IMR-90 (cell line): ENCODE results near the gene TNIP1. TPM values are rescaled to one million over a fixed set of nuclear protein-coding genes. Genes with fewer than 3 reads are reported as not detected.

ENCODE experiments used
- ATAC-seq: fragments of 200-7000 bp; cut with Tn5 transposase; 2 replicates; pipeline ENCODE4 v1.9.1; 2020; ENCODE audit warnings: low read depth, mild to moderate bottlenecking, moderate library complexity
- BruUV-seq: library from RNA; stranded (reverse); fragments of 400-500 nt; replicated peaks from 2 replicates; lab custom pipeline; 2021; lab: Mats Ljungman, UMichigan
- CTCF ChIA-PET: fragments of 300-600 bp; formaldehyde crosslinking; extraction: SDS; loops from one replicate; lab custom pipeline; 2021; ENCODE audit warnings: antibody characterized with exemption; lab: Yijun Ruan, JAX
- POLR2A ChIA-PET: fragments of 300-600 bp; sonication (Branson Sonifier 250); formaldehyde crosslinking; loops from one replicate; lab custom pipeline; 2022; ENCODE audit warnings: antibody characterized with exemption; ENCODE audit not compliant: unreplicated experiment; lab: Charles Lee
- DNase-seq: peaks from one replicate; pipeline ENCODE4 v3.0.0; 2013
- H2AFZ ChIP-seq: replicated peaks from 2 replicates; pipeline ENCODE3; 2013; ENCODE audit warnings: low read length, mild to moderate bottlenecking; ENCODE audit not compliant: poor library complexity
- H2AK5ac ChIP-seq: 2 replicates; pipeline ENCODE4 v1.6.1; 2013; ENCODE audit warnings: low read depth, low read length, inconsistent platforms
- H2AK9ac ChIP-seq: replicated peaks from 2 replicates; pipeline ENCODE3; 2013; ENCODE audit warnings: mild to moderate bottlenecking, low read depth, low read length, moderate library complexity; ENCODE audit not compliant: poor library complexity
- H2BK120ac ChIP-seq: 2 replicates; pipeline ENCODE4 v1.6.1; 2013; ENCODE audit warnings: low read depth, low read length, inconsistent platforms
- H2BK15ac ChIP-seq: 3 replicates; pipeline ENCODE4 v1.6.1; 2013; ENCODE audit warnings: low read depth, low read length, inconsistent platforms
- H2BK20ac ChIP-seq: 2 replicates; pipeline ENCODE4 v1.6.1; 2013; ENCODE audit warnings: low read depth, mild to moderate bottlenecking, inconsistent platforms, low read length, moderate library complexity
- H2BK5ac ChIP-seq: 2 replicates; pipeline ENCODE4 v1.6.1; 2013; ENCODE audit warnings: mild to moderate bottlenecking, low read depth, low read length, inconsistent platforms; ENCODE audit not compliant: poor library complexity, severe bottlenecking
- H3K14ac ChIP-seq: replicated peaks from 2 replicates; pipeline ENCODE4 v1.6.1; 2013; ENCODE audit warnings: low read depth, low read length, inconsistent platforms
- H3K18ac ChIP-seq: 2 replicates; pipeline ENCODE4 v1.6.1; 2013; ENCODE audit warnings: low read depth, low read length, control low read depth
- H3K23ac ChIP-seq: 2 replicates; pipeline ENCODE4 v1.6.1; 2013; ENCODE audit warnings: low read depth, low read length, inconsistent platforms
- H3K27ac ChIP-seq: 2 replicates; pipeline ENCODE4 v1.5.1; 2013; ENCODE audit warnings: mild to moderate bottlenecking, control low read depth, low read length; ENCODE audit not compliant: insufficient read depth
- H3K27me3 ChIP-seq: 2 replicates; pipeline ENCODE4 v1.6.1; 2013; ENCODE audit warnings: low read length; ENCODE audit not compliant: control insufficient read depth, insufficient read depth
- H3K36me3 ChIP-seq: 2 replicates; pipeline ENCODE4 v1.6.1; 2013; ENCODE audit warnings: low read length, mixed read lengths; ENCODE audit not compliant: control insufficient read depth, insufficient read depth
- H3K4ac ChIP-seq: 2 replicates; pipeline ENCODE4 v1.6.1; 2013; ENCODE audit warnings: low read depth, low read length, inconsistent platforms
- H3K4me1 ChIP-seq: 2 replicates; pipeline ENCODE4 v1.6.1; 2013; ENCODE audit warnings: low read length, mixed read lengths; ENCODE audit not compliant: control insufficient read depth, insufficient read depth
- H3K4me2 ChIP-seq: 2 replicates; pipeline ENCODE4 v1.6.1; 2013; ENCODE audit warnings: low read depth, mild to moderate bottlenecking, control low read depth, low read length, moderate library complexity
- H3K4me3 ChIP-seq: 2 replicates; pipeline ENCODE4 v1.5.1; 2013; ENCODE audit warnings: low read depth, mild to moderate bottlenecking, control low read depth, low read length, moderate library complexity; ENCODE audit not compliant: insufficient read depth
- H3K56ac ChIP-seq: 2 replicates; pipeline ENCODE4 v1.6.1; 2013; ENCODE audit warnings: low read length, inconsistent platforms; ENCODE audit not compliant: insufficient read depth; ENCODE audit errors: extremely low read depth
- H3K79me1 ChIP-seq, 2 experiments: 2 replicates each; pipeline ENCODE4 v1.6.1; 2013; ENCODE audit warnings: low read length in 2 of 2, inconsistent platforms in 1 of 2, low read depth in 1 of 2
- H3K9ac ChIP-seq: 2 replicates; pipeline ENCODE4 v1.6.1; 2013; ENCODE audit warnings: low read depth, low read length, control low read depth
- H3K9me1 ChIP-seq: 2 replicates; pipeline ENCODE4 v1.6.1; 2013; ENCODE audit warnings: low read length, inconsistent platforms; ENCODE audit not compliant: insufficient read depth
- H3K9me3 ChIP-seq: 2 replicates; pipeline ENCODE4 v1.6.1; 2013; ENCODE audit warnings: low read length; ENCODE audit not compliant: control insufficient read depth, insufficient read depth
- H4K20me1 ChIP-seq: 2 replicates; pipeline ENCODE4 v1.6.1; 2013; ENCODE audit warnings: low read length, inconsistent platforms; ENCODE audit not compliant: insufficient read depth
- H4K5ac ChIP-seq: 2 replicates; pipeline ENCODE4 v1.6.1; 2013; ENCODE audit warnings: mild to moderate bottlenecking, low read depth, low read length, control low read depth
- H4K8ac ChIP-seq, 2 experiments: 2 replicates each; pipeline ENCODE4 v1.6.1; 2013; ENCODE audit warnings: low read depth in 2 of 2, low read length in 2 of 2, control low read depth in 1 of 2, inconsistent platforms in 1 of 2
- H4K91ac ChIP-seq: 2 replicates; pipeline ENCODE4 v1.6.1; 2013; ENCODE audit warnings: low read depth, low read length, inconsistent platforms; ENCODE audit not compliant: insufficient read depth
- CEBPB ChIP-seq: IDR thresholded peaks from 2 replicates; pipeline ENCODE4 v1.6.1; 2012; ENCODE audit warnings: low read depth, low read length, improper control_type of control experiment
- CHD1 ChIP-seq: IDR thresholded peaks from 2 replicates; pipeline ENCODE4 v1.6.1; 2012; ENCODE audit warnings: low read depth, low read length, improper control_type of control experiment
- FOS ChIP-seq: fragments of 150-350 bp; IDR thresholded peaks from 2 replicates; pipeline ENCODE4 v1.6.1; 2016; ENCODE audit warnings: low read depth, low read length
- MAFK ChIP-seq: IDR thresholded peaks from 2 replicates; pipeline ENCODE4 v1.6.1; 2012; ENCODE audit warnings: low read depth, low read length, improper control_type of control experiment
- MAZ ChIP-seq: IDR thresholded peaks from 2 replicates; pipeline ENCODE4 v1.6.1; 2012; ENCODE audit warnings: low read depth, mild to moderate bottlenecking, low read length, improper control_type of control experiment, moderate library complexity, borderline replicate concordance
- MXI1 ChIP-seq: IDR thresholded peaks from 2 replicates; pipeline ENCODE4 v1.6.1; 2012; ENCODE audit warnings: low read depth, mild to moderate bottlenecking, low read length, moderate library complexity, borderline replicate concordance
- NFE2L2 ChIP-seq: fragments of 150-350 bp; IDR thresholded peaks from 2 replicates; pipeline ENCODE4 v1.6.1; 2016; ENCODE audit warnings: low read depth, mild to moderate bottlenecking, low read length
- RAD21 ChIP-seq: IDR thresholded peaks from 2 replicates; pipeline ENCODE4 v1.6.1; 2012; ENCODE audit warnings: low read length, improper control_type of control experiment
- RCOR1 ChIP-seq: IDR thresholded peaks from 2 replicates; pipeline ENCODE4 v1.6.1; 2012; ENCODE audit warnings: mild to moderate bottlenecking, low read length, improper control_type of control experiment; ENCODE audit not compliant: insufficient replicate concordance
- RFX5 ChIP-seq: IDR thresholded peaks from 2 replicates; pipeline ENCODE4 v1.8.0; 2012; ENCODE audit warnings: low read depth, mild to moderate bottlenecking, low read length, moderate library complexity
- SMC3 ChIP-seq: fragments of 150-350 bp; IDR thresholded peaks from 2 replicates; pipeline ENCODE4 v1.6.1; 2016; ENCODE audit warnings: low read depth, mild to moderate bottlenecking, antibody characterized with exemption, low read length, moderate library complexity
- WGBS, 2 experiments: methylation state at CpG; one replicate each; pipeline versions ENCODE4 v1.1.5 to v1.1.7; 2013; ENCODE audit warnings: missing lambda C conversion rate in 2 of 2; ENCODE audit not compliant: insufficient read length in 1 of 2; ENCODE audit errors: extremely low coverage in 2 of 2; 5-methylcytosine and 5-hydroxymethylcytosine counted together
- dilution Hi-C: fragments of 300-500 bp; cut with HindIII; formaldehyde crosslinking; loops from one replicate; pipeline ENCODE4 v1.14.3; 2018; ENCODE audit warnings: low sequenced_read_pairs; ENCODE audit not compliant: unreplicated experiment
- in situ Hi-C: fragments of 300-500 bp; cut with MboI; formaldehyde crosslinking; loops from 3 replicates; pipeline ENCODE4 v1.14.3; 2019; ENCODE audit warnings: low sequenced_read_pairs, inconsistent platforms, mixed read lengths
- intact Hi-C: fragments of 100-400 bp; cut with micrococcal nuclease; formaldehyde crosslinking; loops from 2 replicates; pipeline ENCODE4 v1.10.0; 2022
- polyA plus RNA-seq, 3 experiments: library from polyadenylated mRNA; depleted of rRNA; stranded (reverse); fragments of >200 nt; gene quantifications; 2 replicates each; pipeline ENCODE4 v1.2.3, GENCODE V29; 2012; ENCODE audit warnings: low replicate concordance in 1 of 3
- total RNA-seq: library from RNA; depleted of rRNA; stranded (reverse); fragments of >200 nt; gene quantifications from 2 replicates; pipeline ENCODE4 v1.2.3, GENCODE V29; 2012
- TF ChIP-seq, protein P1 (sequence below): fragments of 150-350 bp; IDR thresholded peaks from 2 replicates; pipeline ENCODE4 v1.6.1; 2017; ENCODE audit warnings: mild to moderate bottlenecking, antibody characterized with exemption, low read length, low read depth
- TF ChIP-seq, protein P2 (sequence below): conservative IDR thresholded peaks from 2 replicates; pipeline ENCODE4 v1.5.1; 2012; ENCODE audit warnings: mild to moderate bottlenecking, low read depth, low read length, improper control_type of control experiment
- TF ChIP-seq, protein P3 (sequence below): fragments of 150-350 bp; IDR thresholded peaks from 2 replicates; pipeline ENCODE4 v1.6.1; 2016; ENCODE audit warnings: low read depth, mild to moderate bottlenecking, low read length, moderate library complexity, borderline replicate concordance

TNIP1 gene
- total and polyA plus RNA-seq, 2 of the 4 experiments (the other 2 are of a cell fraction) = 63.8 to 92.8 TPM

DNA sequence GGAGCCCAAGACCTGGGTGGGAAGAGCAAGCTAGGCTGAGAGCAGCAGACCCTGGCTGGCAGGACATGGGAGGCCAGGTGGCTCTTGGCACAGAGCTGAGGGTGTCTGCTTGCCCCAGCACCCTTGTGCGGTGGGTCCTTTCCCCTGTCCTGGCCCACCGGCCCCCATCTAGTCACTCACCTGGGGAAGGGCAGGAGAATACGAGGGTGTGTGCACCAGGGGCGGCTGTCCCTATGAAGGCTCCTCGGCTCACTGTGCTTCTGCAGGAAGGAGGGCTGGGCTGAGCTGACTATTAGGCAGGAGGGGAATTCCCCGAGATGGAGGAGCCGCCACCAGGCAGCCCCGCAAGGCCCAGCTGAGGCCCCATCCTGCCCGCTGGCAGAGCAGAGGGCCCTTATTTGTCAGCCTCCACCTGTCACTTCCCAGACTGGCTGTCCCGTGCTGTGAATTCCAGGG lies 6.1 kb upstream of the TNIP1 start:
- Histone ChIP-seq H2AFZ (peak overlapping the region; percentile 78), H3K4ac (peak overlapping the region; percentile 89), H4K91ac (peak overlapping the region; percentile 81; the same call in 1 of the 2 replicates), H3K9me3 (no peaks in the 10 kb centered on the region), H2BK120ac (peak overlapping the region; percentile 85; the same call in 1 of the 2 replicates), H2BK20ac (no peak overlapping the region; the same call in 1 of the 2 replicates), H2AK5ac (peak overlapping the region; percentile 88), H4K20me1 (no peaks in the 10 kb centered on the region), H3K9ac (peak overlapping the region; percentile 33; the same call in 1 of the 2 replicates), H3K56ac (no peak overlapping the region), H2BK5ac (peak overlapping the region; percentile 59), H2AK9ac (peak overlapping the region; percentile 31), H4K8ac (peak overlapping the region; percentile 56 to 61; a peak in 3 of 4 replicates), H3K18ac (no peak overlapping the region), H3K27ac (no peak overlapping the region), H3K4me3 (no peak overlapping the region; the same call in 1 of the 2 replicates), H3K9me1 (peaks cover 18% of the 10 kb centered on the region; the same call in 1 of the 2 replicates), H3K27me3 (no peaks in the 10 kb centered on the region), H3K14ac (peak overlapping the region; percentile 79), H2BK15ac (peak overlapping the region; percentile 97; the same call in 2 of the 3 replicates), H3K79me1 (peaks cover 7 to 29% of the 10 kb centered on the region in 2 experiments; a peak in 2 of 4 replicates), H4K5ac (peak overlapping the region; percentile 64; the same call in 1 of the 2 replicates), H3K36me3 (no peaks in the 10 kb centered on the region), H3K23ac (no peak overlapping the region), H3K4me2 (no peak overlapping the region; the same call in 1 of the 2 replicates), H3K4me1 (peaks cover 8% of the 10 kb centered on the region; the same call in 1 of the 2 replicates)
- WGBS, 2 experiments = 100% methylated on average over 2 of the region's 10 CpGs; no CpG with 5 or more reads in 1 of the 2 experiments
- ChIA-PET CTCF (no interaction called here), POLR2A (no interaction called here)
- TF ChIP-seq SMC3 = no peak
- no peak for TF ChIP-seq RAD21
- TF ChIP-seq, protein P1, sequence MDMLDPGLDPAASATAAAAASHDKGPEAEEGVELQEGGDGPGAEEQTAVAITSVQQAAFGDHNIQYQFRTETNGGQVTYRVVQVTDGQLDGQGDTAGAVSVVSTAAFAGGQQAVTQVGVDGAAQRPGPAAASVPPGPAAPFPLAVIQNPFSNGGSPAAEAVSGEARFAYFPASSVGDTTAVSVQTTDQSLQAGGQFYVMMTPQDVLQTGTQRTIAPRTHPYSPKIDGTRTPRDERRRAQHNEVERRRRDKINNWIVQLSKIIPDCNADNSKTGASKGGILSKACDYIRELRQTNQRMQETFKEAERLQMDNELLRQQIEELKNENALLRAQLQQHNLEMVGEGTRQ = no peak
- TF ChIP-seq RFX5 = no peak
- TF ChIP-seq RCOR1 = no peak
- no peak for TF ChIP-seq MAZ
- TF ChIP-seq, protein P2, sequence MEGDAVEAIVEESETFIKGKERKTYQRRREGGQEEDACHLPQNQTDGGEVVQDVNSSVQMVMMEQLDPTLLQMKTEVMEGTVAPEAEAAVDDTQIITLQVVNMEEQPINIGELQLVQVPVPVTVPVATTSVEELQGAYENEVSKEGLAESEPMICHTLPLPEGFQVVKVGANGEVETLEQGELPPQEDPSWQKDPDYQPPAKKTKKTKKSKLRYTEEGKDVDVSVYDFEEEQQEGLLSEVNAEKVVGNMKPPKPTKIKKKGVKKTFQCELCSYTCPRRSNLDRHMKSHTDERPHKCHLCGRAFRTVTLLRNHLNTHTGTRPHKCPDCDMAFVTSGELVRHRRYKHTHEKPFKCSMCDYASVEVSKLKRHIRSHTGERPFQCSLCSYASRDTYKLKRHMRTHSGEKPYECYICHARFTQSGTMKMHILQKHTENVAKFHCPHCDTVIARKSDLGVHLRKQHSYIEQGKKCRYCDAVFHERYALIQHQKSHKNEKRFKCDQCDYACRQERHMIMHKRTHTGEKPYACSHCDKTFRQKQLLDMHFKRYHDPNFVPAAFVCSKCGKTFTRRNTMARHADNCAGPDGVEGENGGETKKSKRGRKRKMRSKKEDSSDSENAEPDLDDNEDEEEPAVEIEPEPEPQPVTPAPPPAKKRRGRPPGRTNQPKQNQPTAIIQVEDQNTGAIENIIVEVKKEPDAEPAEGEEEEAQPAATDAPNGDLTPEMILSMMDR = no peak
- no peak for TF ChIP-seq NFE2L2
- no peak for TF ChIP-seq CHD1
- TF ChIP-seq, protein P3, sequence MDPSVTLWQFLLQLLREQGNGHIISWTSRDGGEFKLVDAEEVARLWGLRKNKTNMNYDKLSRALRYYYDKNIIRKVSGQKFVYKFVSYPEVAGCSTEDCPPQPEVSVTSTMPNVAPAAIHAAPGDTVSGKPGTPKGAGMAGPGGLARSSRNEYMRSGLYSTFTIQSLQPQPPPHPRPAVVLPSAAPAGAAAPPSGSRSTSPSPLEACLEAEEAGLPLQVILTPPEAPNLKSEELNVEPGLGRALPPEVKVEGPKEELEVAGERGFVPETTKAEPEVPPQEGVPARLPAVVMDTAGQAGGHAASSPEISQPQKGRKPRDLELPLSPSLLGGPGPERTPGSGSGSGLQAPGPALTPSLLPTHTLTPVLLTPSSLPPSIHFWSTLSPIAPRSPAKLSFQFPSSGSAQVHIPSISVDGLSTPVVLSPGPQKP = no peak
- TF ChIP-seq MXI1 = no peak
- no peak for TF ChIP-seq CEBPB
- TF ChIP-seq FOS = no peak
- TF ChIP-seq MAFK = no peak
- BruUV-seq = no TSS peak
- dilution Hi-C loops (no loop called here), in situ Hi-C loops (no loop called here), intact Hi-C loops (no loop called here)
- ATAC-seq (peak; percentile 53; the same call in 1 of the 2 replicates), DNase-seq (peak; percentile 43)
